HG02623 (cell line): Measurements from ENCODE around the gene NUP107.

Source experiments
- ATAC-seq: cut with Tn5 transposase; IDR thresholded peaks from one replicate; pipeline ENCODE4 v1.9.1; 2021; ENCODE audit warnings: moderate library complexity; ENCODE audit not compliant: unreplicated experiment

The NUP107 gene

DNA sequence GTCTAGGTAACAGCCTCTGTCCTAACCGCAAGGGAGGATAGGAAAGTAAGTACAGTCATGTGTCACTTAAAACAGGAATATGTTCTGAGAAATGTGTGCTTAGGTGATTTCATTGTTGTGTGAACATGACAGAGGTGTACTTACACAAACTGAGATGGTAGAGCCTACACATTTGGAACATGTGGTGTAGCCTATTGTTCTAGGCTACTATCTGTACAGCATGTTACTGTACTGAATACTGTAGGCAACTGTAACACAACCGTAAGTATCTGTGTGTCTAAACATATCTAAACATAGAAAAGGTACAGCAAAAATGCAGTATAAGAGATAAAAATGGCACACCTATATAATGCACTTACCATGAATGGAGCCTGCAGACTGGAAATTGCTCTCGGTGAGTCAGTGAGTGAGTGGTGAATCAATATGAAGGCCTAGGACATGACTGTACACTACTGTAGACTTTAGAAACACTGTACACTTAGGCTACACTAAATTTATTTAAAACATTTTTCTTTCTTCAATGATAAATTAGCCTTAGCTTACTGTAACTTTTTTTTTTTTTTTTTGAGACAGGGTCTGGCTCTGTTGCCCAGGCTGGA lies 108.0 kb downstream of the NUP107 start:
- ATAC-seq, result no peak
